Omental fat pad (tissue), 4 donors: ENCODE results near the gene KAT6B. TPM values are rescaled to one million over a fixed set of nuclear protein-coding genes. Genes with fewer than 3 reads are reported as not detected.

Source experiments
- ATAC-seq: fragments of 150-250 bp; one replicate; pipeline ENCODE4 v1.9.1; 2016; ENCODE audit warnings: mild to moderate bottlenecking, moderate library complexity; ENCODE audit not compliant: low FRiP score
- DNase-seq: peaks from one replicate; pipeline ENCODE4 v3.0.0-alpha.2; 2019; ENCODE audit warnings: low spot score
- CTCF ChIP-seq, 3 donors: fragments of 450-650 bp; IDR thresholded peaks; one replicate each; pipeline ENCODE4 v1.5.1; 2016 to 2017; ENCODE audit warnings: antibody characterized with exemption in 3 of 3, mild to moderate bottlenecking in 3 of 3, moderate library complexity in 2 of 3
- total RNA-seq, 4 donors: library from RNA; depleted of rRNA; stranded (reverse); fragments of >200 nt; gene quantifications; one replicate each; pipeline ENCODE4 v1.1.0, GENCODE V29; 2016

KAT6B gene
- total RNA-seq, 4 donors from 2014 or later, result 32.2 to 50.3 (median 37.6) TPM

GRCh38 chr10:74949034-74949832 lies 122.8 kb downstream of the KAT6B start:
- TF ChIP-seq CTCF (IDR thresholded peaks at IDR 0.05), result no peak
- DNase-seq (no peak), ATAC-seq (no peak)

- no peak for TF ChIP-seq CTCF (IDR thresholded peaks at IDR 0.05)
- no peak for ATAC-seq
- no peak for DNase-seq
Measured at GRCh38 chr10:74949843-74950765, 123.7 kb downstream of the KAT6B start.

- DNase-seq (no peak), ATAC-seq (no peak)
- TF ChIP-seq CTCF (IDR thresholded peaks at IDR 0.05), result no peak
Measured at GRCh38 chr10:74953214-74953613, 126.8 kb downstream of the KAT6B start.

- no peak for TF ChIP-seq CTCF (IDR thresholded peaks at IDR 0.05)
- no peak for DNase-seq
- ATAC-seq, result no peak
Measured at GRCh38 chr10:74955796-74956195, 129.4 kb downstream of the KAT6B start.

- ATAC-seq (no peak), DNase-seq (no peak)
- TF ChIP-seq CTCF (IDR thresholded peaks at IDR 0.05), result no peak
Measured at GRCh38 chr10:74956555-74957111, 130.2 kb downstream of the KAT6B start.

- no peak for TF ChIP-seq CTCF (IDR thresholded peaks at IDR 0.05)
- DNase-seq, result no peak
- ATAC-seq, result no peak
Measured at GRCh38 chr10:74957285-74957961, 131.0 kb downstream of the KAT6B start.
